CD14-positive monocyte (primary cell): ENCODE measurements around the gene GHRL. TPM values are rescaled to one million over a fixed set of nuclear protein-coding genes. Genes with fewer than 3 reads are reported as not detected.
A peak's percentile ranks its signal among the peaks of the same experiment; 100 is the strongest.

Source experiments
- DNase-seq, 3 donors: peaks; one replicate each; pipeline ENCODE4 v3.0.0-alpha.2; 2011 to 2022
- H2AFZ ChIP-seq: 2 replicates; pipeline ENCODE4 v1.6.0; 2012; ENCODE audit warnings: mild to moderate bottlenecking, low read depth, low read length, inconsistent platforms; ENCODE audit not compliant: insufficient read depth, poor library complexity, severe bottlenecking
- H3K27ac ChIP-seq, 2 donors: 1 replicate in 1 of 2; 2 replicates in 1 of 2; pipeline ENCODE4 v1.5.1; 2012 to 2013; ENCODE audit warnings: low read length in 2 of 2, control low read depth in 1 of 2, inconsistent platforms in 1 of 2, low read depth in 1 of 2, mild to moderate bottlenecking in 1 of 2
- H3K27me3 ChIP-seq, 2 donors: one replicate each; pipeline versions ENCODE4 v1.6.0 to v1.6.1; 2011 to 2013; ENCODE audit warnings: low read length in 2 of 2; ENCODE audit not compliant: control insufficient read depth in 2 of 2, insufficient read depth in 2 of 2
- H3K36me3 ChIP-seq, 2 donors: replicated peaks in 1 of 2; 1 replicate in 1 of 2; 2 replicates in 1 of 2; pipeline versions ENCODE4 v1.5.1 to v1.6.1; 2012 to 2013; ENCODE audit warnings: low read length in 2 of 2, control low read depth in 1 of 2, inconsistent platforms in 1 of 2, mild to moderate bottlenecking in 1 of 2; ENCODE audit not compliant: insufficient read depth in 2 of 2, control insufficient read depth in 1 of 2
- H3K4me1 ChIP-seq, 2 donors: 1 replicate in 1 of 2; 2 replicates in 1 of 2; pipeline versions ENCODE4 v1.5.1 to v1.6.1; 2012 to 2013; ENCODE audit warnings: low read length in 2 of 2, control low read depth in 1 of 2, inconsistent platforms in 1 of 2, mild to moderate bottlenecking in 1 of 2, moderate library complexity in 1 of 2; ENCODE audit not compliant: insufficient read depth in 2 of 2, control insufficient read depth in 1 of 2
- H3K4me2 ChIP-seq: replicated peaks from 2 replicates; pipeline ENCODE3; 2012; ENCODE audit warnings: low read length, moderate library complexity, mild to moderate bottlenecking; ENCODE audit not compliant: poor library complexity, severe bottlenecking; ENCODE audit errors: extremely low read depth
- H3K4me3 ChIP-seq, 3 experiments: fragments of 200-600 bp in 1 of 3; sonication (generic) in 1 of 3; replicated peaks in 1 of 3; 1 replicate in 2 of 3; 2 replicates in 1 of 3; pipeline ENCODE4 v1.5.1; 2011 to 2013; ENCODE audit warnings: low read length in 3 of 3, mild to moderate bottlenecking in 3 of 3, control low read depth in 2 of 3, low read depth in 2 of 3, inconsistent platforms in 1 of 3, moderate library complexity in 1 of 3
- H3K79me2 ChIP-seq: 2 replicates; pipeline ENCODE4 v1.6.0; 2012; ENCODE audit warnings: mild to moderate bottlenecking, control low read depth, inconsistent platforms, low read length, moderate library complexity; ENCODE audit not compliant: insufficient read depth
- H3K9ac ChIP-seq: 2 replicates; pipeline ENCODE4 v1.6.0; 2017; ENCODE audit warnings: low read length, mild to moderate bottlenecking; ENCODE audit not compliant: insufficient read depth, poor library complexity, severe bottlenecking
- H3K9me3 ChIP-seq, 2 donors: replicated peaks in 1 of 2; 1 replicate in 1 of 2; 2 replicates in 1 of 2; pipeline versions ENCODE4 v1.5.1 to v1.6.1; 2012 to 2013; ENCODE audit warnings: low read length in 2 of 2, control low read depth in 1 of 2; ENCODE audit not compliant: control insufficient read depth in 1 of 2, insufficient read depth in 1 of 2
- H4K20me1 ChIP-seq: 2 replicates; pipeline ENCODE4 v1.6.0; 2012; ENCODE audit warnings: mild to moderate bottlenecking, low read length, control low read depth, moderate library complexity; ENCODE audit not compliant: insufficient read depth
- H3K27ac Mint-ChIP-seq, 7 donors: one replicate each; pipeline ENCODE4 v1.8.0; 2020; ENCODE audit warnings: mild to moderate bottlenecking in 7 of 7, mixed read lengths in 7 of 7, moderate library complexity in 6 of 7, inconsistent platforms in 2 of 7
- H3K27me3 Mint-ChIP-seq, 3 donors: one replicate each; pipeline ENCODE4 v1.8.0; 2021 to 2022; ENCODE audit warnings: low read depth in 3 of 3, mild to moderate bottlenecking in 3 of 3, mixed read lengths in 3 of 3, moderate library complexity in 3 of 3, inconsistent platforms in 1 of 3
- H3K36me3 Mint-ChIP-seq, 2 donors: one replicate each; pipeline ENCODE4 v1.8.0; 2020; ENCODE audit warnings: mixed read lengths in 2 of 2, inconsistent platforms in 1 of 2, mild to moderate bottlenecking in 1 of 2
- H3K4me1 Mint-ChIP-seq: one replicate; pipeline ENCODE4 v1.8.0; 2020; ENCODE audit warnings: mild to moderate bottlenecking, mixed read lengths
- H3K4me3 Mint-ChIP-seq, 2 donors: one replicate each; pipeline ENCODE4 v1.8.0; 2020; ENCODE audit warnings: mild to moderate bottlenecking in 2 of 2, mixed read lengths in 2 of 2, moderate library complexity in 1 of 2
- H3K9me3 Mint-ChIP-seq, 7 donors: one replicate each; pipeline ENCODE4 v1.8.0; 2020 to 2022; ENCODE audit warnings: mixed read lengths in 7 of 7, mild to moderate bottlenecking in 6 of 7, moderate library complexity in 6 of 7, inconsistent platforms in 2 of 7
- CTCF ChIP-seq: fragments of 200-600 bp; IDR thresholded peaks from one replicate; pipeline ENCODE4 v1.8.0; 2022; ENCODE audit warnings: antibody characterized with exemption, mild to moderate bottlenecking
- WGBS: methylation state at CpG from one replicate; pipeline ENCODE4 v1.1.5; 2013; ENCODE audit warnings: missing lambda C conversion rate; ENCODE audit not compliant: insufficient coverage; 5-methylcytosine and 5-hydroxymethylcytosine counted together
- intact Hi-C, 2 donors: fragments of 100-400 bp; cut with micrococcal nuclease; formaldehyde crosslinking; loops; one replicate each; pipeline versions ENCODE4 v1.15.0 to v1.15.1; 2023
- polyA plus RNA-seq, 3 donors: library from polyadenylated mRNA; depleted of rRNA in 1 of 3; unstranded in 2 of 3; stranded (reverse) in 1 of 3; fragments of 300-500 nt in 2 of 3; fragments of >200 nt in 1 of 3; fragmentation: Illumina TruSeq in 2 of 3; gene quantifications; 1 replicate in 2 of 3; 2 replicates in 1 of 3; pipeline ENCODE4 v1.2.3, GENCODE V29; 2012 to 2021

GHRL gene
- polyA plus RNA-seq, 3 donors, result 2.3 to 9.9 (median 7.0) TPM

GRCh38 chr3:10248984-10249748 is 43.6 kb downstream of the GHRL start:
- H3K9ac ChIP-seq, result peak overlapping the region; percentile 89
- peaks cover 32 to 42% of the 10 kb centered on the region in 2 donors for H3K36me3 Mint-ChIP-seq
- WGBS, result under 1% methylated on average over 30 of the region's 32 CpGs
- H4K20me1 ChIP-seq, result peaks cover 37% of the 10 kb centered on the region
- peaks cover 17 to 23% of the 10 kb centered on the region in 2 donors for H3K9me3 ChIP-seq
- H3K4me1 Mint-ChIP-seq, result peaks cover 34% of the 10 kb centered on the region
- H3K4me3 ChIP-seq, result peak overlapping the region; percentile 64 to 90 (median 80)
- DNase-seq, result peak; percentile 33 to 69 (median 51)
- H3K27me3 Mint-ChIP-seq, result no peaks in the 10 kb centered on the region
- H3K27ac Mint-ChIP-seq, result peak overlapping the region; percentile 84 to 95 (median 92)
- H3K4me1 ChIP-seq, result peaks cover 28 to 37% of the 10 kb centered on the region in 2 donors
- intact Hi-C loops, result loop anchor here in 1 of 2 donors (5.0 to 10.0 kb wide), 2 partner anchors 87 to 224 kb away; partner anchors contain the start of genes FANCD2 and IRAK2
- peaks cover 18 to 33% of the 10 kb centered on the region in 2 donors for H3K36me3 ChIP-seq
- no peaks in the 10 kb centered on the region for H3K27me3 ChIP-seq
- H3K4me2 ChIP-seq, result peak overlapping the region; percentile 95
- H3K9me3 Mint-ChIP-seq, result peaks cover 11 to 39% (median 30%) of the 10 kb centered on the region in 7 donors
- H3K79me2 ChIP-seq, result peaks cover 59% of the 10 kb centered on the region
- H3K4me3 Mint-ChIP-seq, result peak overlapping the region; percentile 95 to 97
- TF ChIP-seq CTCF, result no peak
- H2AFZ ChIP-seq, result peak overlapping the region; percentile 73
- peak overlapping the region; percentile 48 to 89 for H3K27ac ChIP-seq

- Histone ChIP-seq H3K27me3 (no peaks in the 10 kb centered on the region), H3K4me1 (peaks cover 28 to 35% of the 10 kb centered on the region in 2 donors), H3K27ac (peak within 1 kb of the TSS; percentile 48 to 89), H3K4me2 (peak within 1 kb of the TSS; percentile 95), H3K36me3 (peaks cover 11 to 25% of the 10 kb centered on the region in 2 donors), H4K20me1 (peaks cover 31% of the 10 kb centered on the region), H3K9me3 (peaks cover 17 to 23% of the 10 kb centered on the region in 2 donors), H3K4me3 (peak within 1 kb of the TSS; percentile 64 to 90 (median 80)), H3K79me2 (peaks cover 51% of the 10 kb centered on the region), H2AFZ (peak within 1 kb of the TSS; percentile 73), H3K9ac (peak within 1 kb of the TSS; percentile 89)
- no peak for TF ChIP-seq CTCF
- H3K36me3 Mint-ChIP-seq, result peaks cover 31 to 34% of the 10 kb centered on the region in 2 donors
- H3K27ac Mint-ChIP-seq, result peak within 1 kb of the TSS; percentile 90 to 96 (median 92)
- DNase-seq, result peak; percentile 93 to 97 (median 96)
- WGBS, result under 1% methylated on average over 80 of the region's 80 CpGs
- intact Hi-C loops, result loop anchor here in 1 of 2 donors (5.0 to 10.0 kb wide), 2 partner anchors 86 to 224 kb away; partner anchors contain the start of genes FANCD2 and IRAK2
- H3K4me1 Mint-ChIP-seq, result peaks cover 30% of the 10 kb centered on the region
- peaks cover 15 to 44% (median 31%) of the 10 kb centered on the region in 7 donors for H3K9me3 Mint-ChIP-seq
- H3K27me3 Mint-ChIP-seq, result no peaks in the 10 kb centered on the region
- peak within 1 kb of the TSS; percentile 95 to 97 for H3K4me3 Mint-ChIP-seq
Measured at GRCh38 chr3:10248184-10248983, 44.4 kb downstream of the GHRL start, which contains the start of gene TATDN2. Gene TATDN2, plus strand, starts transcription at chr3:10248459. Its CDS starts 742 bp downstream, at chr3:10249201.
